Cerebellar nuclear complex (tissue), 1 donor: ENCODE measurements around the gene CHMP4B.

Source experiments
- DNase-seq, 2 experiments: peaks; one replicate each; lab custom pipeline; 2025; lab: John Stamatoyannopoulos, UW

CHMP4B gene

DNA sequence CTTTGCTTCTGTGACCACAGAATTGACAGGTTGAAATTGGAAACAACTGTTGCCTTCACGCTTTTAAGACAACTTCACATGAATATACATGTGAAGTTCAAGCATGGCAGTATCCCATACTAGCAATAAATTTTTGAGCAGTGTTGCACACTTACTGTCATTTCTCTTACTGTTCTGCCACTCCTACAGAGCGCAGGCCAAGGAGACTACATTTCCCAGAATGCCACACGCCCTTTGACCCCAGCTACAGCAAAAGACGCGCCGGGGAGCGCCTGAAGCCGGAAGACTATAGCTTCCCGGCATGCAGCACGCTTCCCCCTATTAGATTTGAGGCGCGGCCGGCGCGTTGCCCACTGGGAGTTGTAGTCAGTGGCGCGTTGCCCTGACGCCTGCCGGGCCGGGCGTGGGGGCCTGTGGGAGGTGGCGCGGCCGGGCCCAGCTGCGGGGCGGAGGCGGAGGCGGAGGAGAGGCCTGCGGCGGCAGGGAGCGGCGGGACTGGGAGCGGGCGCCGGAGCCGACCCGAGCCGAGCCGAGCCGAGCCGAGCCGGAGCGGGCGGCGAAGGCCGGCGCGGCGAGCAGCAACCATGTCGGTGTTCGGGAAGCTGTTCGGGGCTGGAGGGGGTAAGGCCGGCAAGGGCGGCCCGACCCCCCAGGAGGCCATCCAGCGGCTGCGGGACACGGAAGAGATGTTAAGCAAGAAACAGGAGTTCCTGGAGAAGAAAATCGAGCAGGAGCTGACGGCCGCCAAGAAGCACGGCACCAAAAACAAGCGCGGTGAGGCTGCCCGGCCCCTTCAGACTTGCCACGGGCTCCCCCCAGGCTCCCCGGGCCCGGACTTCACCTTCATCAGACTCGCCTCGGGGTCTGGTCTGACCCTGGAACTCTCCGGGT, at the start of gene CHMP4B:
Gene CHMP4B, plus strand, starts transcription at position 464 of the 891 bp plus-strand sequence. Its CDS starts 121 bp downstream, at position 585.
- peak; percentile 91 to 94 for DNase-seq

GRCh38 chr20:33761698-33762250, 49.4 kb upstream of the CHMP4B start:
- no peak for DNase-seq

DNA sequence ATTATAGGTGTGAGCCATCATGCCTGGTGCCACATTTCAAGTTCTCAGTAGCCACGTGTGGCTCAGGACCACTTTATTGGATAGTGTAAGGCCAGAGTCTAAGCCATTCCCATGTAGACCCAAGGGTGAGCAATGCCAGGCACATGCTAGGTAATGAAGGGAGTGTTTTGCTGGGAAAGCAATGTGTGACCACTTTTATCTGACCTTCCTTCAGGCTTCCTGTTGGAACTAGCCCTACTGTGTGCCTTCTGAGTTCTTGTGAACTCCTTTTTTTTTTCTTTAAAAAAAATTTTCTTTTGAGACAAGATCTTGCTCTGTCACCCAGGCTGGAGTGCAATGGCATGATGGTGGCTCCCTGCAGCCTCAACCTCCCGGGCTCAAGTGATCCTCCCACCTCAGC, 46.0 kb upstream of the CHMP4B start:
- DNase-seq = no peak

GRCh38 chr20:33765592-33765991, 45.6 kb upstream of the CHMP4B start:
- DNase-seq = no peak

DNA sequence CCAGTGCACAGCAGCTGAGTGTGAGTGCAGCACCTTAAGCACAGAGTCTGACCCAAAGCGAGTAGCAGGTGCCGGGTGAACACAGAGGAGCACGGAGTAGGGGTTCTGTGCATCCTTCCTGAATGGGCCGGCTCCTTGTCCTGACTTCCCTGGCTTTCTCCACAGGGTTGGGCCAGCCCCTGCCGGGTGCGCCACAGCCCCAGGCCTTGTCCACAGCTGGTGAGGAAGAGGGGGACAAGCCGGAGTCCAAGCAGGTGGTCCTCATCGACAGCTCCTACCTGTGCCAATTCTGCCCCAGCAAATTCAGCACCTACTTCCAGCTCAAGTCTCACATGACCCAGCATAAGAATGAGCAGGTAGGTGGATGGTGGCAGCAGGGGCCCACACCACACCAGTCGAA, 44.5 kb upstream of the CHMP4B start:
- no peak for DNase-seq

DNA sequence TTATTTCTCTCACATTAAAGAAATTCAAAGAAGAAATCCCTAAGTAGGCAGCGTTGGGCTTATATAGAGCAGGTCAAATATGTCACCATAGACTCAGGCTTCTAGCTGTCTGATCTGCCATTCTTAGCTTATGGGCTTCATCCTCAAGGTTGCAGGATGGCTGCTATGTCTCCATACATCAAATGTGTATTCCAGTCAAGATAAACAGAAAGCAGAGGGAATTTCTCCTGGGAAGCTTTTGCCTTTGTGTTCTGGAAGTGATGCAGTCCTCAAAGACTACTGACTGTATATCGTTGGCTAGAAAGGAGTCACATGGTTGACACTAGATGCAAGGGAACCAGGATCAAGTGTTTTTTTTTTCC, 43.4 kb upstream of the CHMP4B start:
- DNase-seq = no peak

DNA sequence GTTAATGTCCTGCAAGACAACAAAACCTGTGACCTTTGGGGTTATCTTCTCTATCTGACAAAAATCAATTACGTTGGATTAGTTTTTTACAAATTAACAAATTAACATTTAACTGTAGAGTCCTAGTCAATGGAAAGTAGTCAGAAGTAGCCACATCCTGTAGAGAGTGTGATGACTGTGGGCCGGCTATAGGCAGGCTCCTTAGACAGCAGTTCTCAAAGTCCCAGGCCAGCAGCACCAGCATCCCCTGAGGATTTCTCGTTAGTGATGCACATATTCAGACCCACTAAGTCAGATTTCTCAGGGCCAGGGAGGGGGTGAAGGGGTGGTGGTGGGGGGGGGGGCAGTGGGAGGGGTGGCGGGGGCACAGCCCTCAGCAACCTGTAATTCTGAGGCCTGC, 42.1 kb upstream of the CHMP4B start:
- no peak for DNase-seq

- DNase-seq = no peak
Measured at GRCh38 chr20:33770005-33770404, 41.1 kb upstream of the CHMP4B start.

DNA sequence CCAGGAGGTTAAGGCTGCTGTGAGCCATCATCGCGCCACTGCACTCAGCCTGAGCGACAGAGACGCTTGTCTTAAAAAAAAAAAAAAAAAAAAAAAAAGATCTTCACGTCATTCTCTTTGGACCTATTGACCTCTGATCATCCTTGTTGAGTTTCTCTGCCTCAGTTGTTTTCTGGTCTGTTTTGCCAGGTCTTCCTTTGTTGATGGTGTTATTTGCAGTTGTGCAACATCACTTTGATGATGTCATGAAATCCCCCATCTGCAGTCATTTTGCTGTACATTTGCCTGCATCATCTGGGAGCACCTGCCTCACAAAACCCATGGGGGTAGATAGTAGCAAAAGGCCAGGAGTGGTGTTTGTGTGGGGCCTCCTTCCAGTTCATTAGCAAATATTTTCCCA, 39.2 kb upstream of the CHMP4B start:
- DNase-seq = no peak

DNA sequence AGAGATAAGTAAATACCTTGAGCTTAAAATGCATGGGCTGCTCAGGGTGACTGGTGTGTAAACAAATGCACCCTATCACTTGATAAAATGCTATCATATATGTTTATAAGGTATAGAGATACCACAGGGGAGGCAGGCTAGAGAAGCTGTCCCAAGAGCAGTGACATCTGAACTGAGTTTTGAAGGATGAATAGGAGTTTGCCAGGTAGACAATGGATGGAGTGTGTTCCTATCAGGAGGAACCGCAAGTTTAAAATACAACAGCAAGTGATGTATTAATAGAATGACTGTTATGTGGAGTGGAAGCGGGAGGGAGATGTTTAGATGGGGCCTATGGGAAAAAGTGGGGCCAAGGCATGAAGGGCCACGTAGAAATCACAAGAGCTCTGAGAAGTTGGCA, 38.7 kb upstream of the CHMP4B start:
- no peak for DNase-seq

- DNase-seq = no peak
Measured at GRCh38 chr20:33773412-33774089, 37.6 kb upstream of the CHMP4B start.

GRCh38 chr20:33777816-33778215, 33.3 kb upstream of the CHMP4B start:
- DNase-seq = no peak

GRCh38 chr20:33781133-33781532, 30.0 kb upstream of the CHMP4B start:
- no peak for DNase-seq

- DNase-seq = no peak
Measured at GRCh38 chr20:33781945-33782344, 29.2 kb upstream of the CHMP4B start.

DNA sequence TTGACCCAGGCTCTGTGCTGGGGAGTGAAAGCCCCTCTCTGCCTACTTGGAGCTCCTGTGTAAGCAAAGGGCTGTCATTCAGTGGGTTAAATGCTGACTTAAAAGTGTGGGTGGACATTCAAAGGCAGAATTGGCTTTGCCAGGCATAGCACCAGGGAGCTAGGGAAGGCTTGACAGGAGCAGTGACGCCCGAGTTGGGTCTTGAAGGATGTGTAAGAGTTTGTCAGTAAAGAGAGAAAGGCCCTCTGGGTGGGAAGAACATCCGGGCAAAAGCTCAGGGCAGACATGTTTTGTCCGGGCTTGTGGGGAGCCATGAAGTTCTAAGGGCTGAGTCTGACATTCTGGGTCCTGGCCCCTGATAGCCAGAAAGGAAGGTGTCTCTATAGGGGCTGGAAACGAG, 27.9 kb upstream of the CHMP4B start:
- no peak for DNase-seq

DNA sequence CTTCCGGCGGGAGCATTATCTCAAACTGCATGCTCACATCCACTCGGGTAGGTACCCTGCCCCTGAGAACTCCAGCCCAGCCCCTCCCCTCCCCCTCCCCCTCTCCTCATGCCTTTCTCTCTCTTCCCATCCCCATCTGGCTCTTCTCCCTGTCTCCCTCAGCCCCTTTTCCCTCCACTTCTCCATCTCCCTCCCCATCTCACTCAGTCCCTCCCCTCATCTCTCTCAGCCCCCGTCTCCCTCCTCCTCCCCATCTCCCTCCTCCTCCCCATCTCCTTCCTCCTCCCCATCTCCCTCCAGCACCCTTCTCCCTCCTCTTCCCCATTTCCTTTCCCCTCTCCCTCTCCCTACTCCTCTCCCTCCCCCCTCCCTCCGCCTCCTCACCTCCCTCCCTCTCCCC, 27.3 kb upstream of the CHMP4B start:
- DNase-seq = no peak

DNA sequence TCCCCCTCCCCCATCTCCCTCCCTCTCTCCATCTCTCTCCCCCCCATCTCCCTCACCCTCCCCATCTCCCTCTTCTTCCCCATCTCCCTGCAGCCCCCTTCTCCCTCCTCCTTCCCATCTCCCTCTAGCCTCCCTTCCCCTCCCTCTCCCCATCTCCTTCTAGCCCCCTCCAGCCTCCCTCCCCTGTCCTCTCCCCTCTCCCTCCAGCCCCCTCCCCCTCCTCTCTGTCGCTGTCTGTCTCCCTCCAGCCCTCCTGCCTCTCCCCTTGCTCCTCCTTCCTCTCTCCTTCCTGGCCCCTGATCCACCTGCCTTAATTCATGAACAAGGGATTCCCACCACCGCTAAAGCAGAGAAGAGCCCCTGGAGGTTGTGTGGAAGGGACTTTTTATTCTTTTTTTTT, 26.9 kb upstream of the CHMP4B start:
- DNase-seq = no peak

DNA sequence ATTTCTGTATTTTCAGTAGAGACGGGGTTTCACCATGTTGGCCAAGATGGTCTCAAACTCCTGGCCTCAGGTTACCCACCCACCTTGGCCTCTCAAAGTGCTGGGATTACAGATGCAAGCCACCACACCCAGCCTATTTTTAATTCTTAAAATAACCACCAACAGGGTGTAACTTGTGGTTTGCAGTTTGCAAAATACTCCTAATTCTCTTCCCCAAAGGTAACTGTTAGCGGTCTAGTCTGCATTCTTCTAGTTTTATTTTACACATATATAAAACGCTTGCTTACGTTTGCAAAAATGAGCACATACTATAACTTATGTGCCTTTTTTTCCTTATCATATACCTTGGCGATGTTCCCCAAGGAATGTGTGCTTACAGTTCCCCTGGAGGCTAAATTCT, 25.6 kb upstream of the CHMP4B start:
- no peak for DNase-seq

- DNase-seq = no peak
Measured at GRCh38 chr20:33787253-33787891, 23.8 kb upstream of the CHMP4B start.

GRCh38 chr20:33788351-33789049, 22.6 kb upstream of the CHMP4B start:
- DNase-seq = no peak

GRCh38 chr20:33789109-33789857, 21.9 kb upstream of the CHMP4B start:
- no peak for DNase-seq
